Measurements from ENCODE around the gene KIF25.

- TF ChIP-seq CTCF (conservative IDR thresholded peaks at IDR 0.05; ENCODE audit: low read length), result no peak
- TF ChIP-seq EZH2phosphoT487 (IDR thresholded peaks at IDR 0.05; ENCODE audit: borderline replicate concordance), result no peak
Observed at GRCh38 chr6:168039301-168039700, 41.8 kb downstream of the KIF25 start.

All from Loucy (cell line).